ENCODE results near the gene CDHR2.

- TF ChIP-seq MAX (IDR thresholded peaks at IDR 0.05) (no peak), ZMYM2 (CRISPR knock-in tag; IDR thresholded peaks at IDR 0.05) (no peak), ZNF207 (IDR thresholded peaks at IDR 0.05; ENCODE audit: borderline replicate concordance) (no peak), CHD4 (IDR thresholded peaks at IDR 0.05; ENCODE audit: borderline replicate concordance, low read length) (no peak), EZH2 (conservative IDR thresholded peaks at IDR 0.05; ENCODE audit: low read depth, low read length) (no peak), PRPF4 (IDR thresholded peaks at IDR 0.05; ENCODE audit: low read depth, low read length, poor library complexity, severe bottlenecking) (no peak), IRF2 (CRISPR knock-in tag; IDR thresholded peaks at IDR 0.05) (no peak), ADNP (CRISPR knock-in tag; IDR thresholded peaks at IDR 0.05) (no peak), ZNF550 (CRISPR knock-in tag; IDR thresholded peaks at IDR 0.05; ENCODE audit: borderline replicate concordance) (no peak), CEBPZ (IDR thresholded peaks at IDR 0.05; ENCODE audit: low read length) (no peak), ZNF652 (CRISPR knock-in tag; IDR thresholded peaks at IDR 0.05; ENCODE audit: borderline replicate concordance, low read depth) (no peak), ZNF773 (CRISPR knock-in tag; IDR thresholded peaks at IDR 0.05; ENCODE audit: borderline replicate concordance) (no peak), NR2F6 (IDR thresholded peaks at IDR 0.05) (no peak), NR2F6 (CRISPR knock-in tag; IDR thresholded peaks at IDR 0.05) (no peak)
These were observed 4.3 kb downstream of the CDHR2 start for GRCh38 chr5:176553260-176554085.

Data from HepG2 (cell line).